MG63 (cell line): ENCODE results near the gene MED13L. TPM values are rescaled to one million over a fixed set of nuclear protein-coding genes. Genes with fewer than 3 reads are reported as not detected.

Source experiments
- DNase-seq: peaks from one replicate; pipeline ENCODE4 v3.0.0-alpha.2; 2020
- H3K27me3 ChIP-seq: fragments of 250-450 bp; sonication (Bioruptor Pico); 2 replicates; pipeline ENCODE4 v1.5.1; 2020; ENCODE audit warnings: mild to moderate bottlenecking, moderate library complexity
- H3K36me3 ChIP-seq: fragments of 250-450 bp; sonication (Bioruptor Pico); 2 replicates; pipeline ENCODE4 v1.5.1; 2020; ENCODE audit warnings: mild to moderate bottlenecking, moderate library complexity
- H3K4me3 ChIP-seq: fragments of 250-450 bp; sonication (Bioruptor Pico); 2 replicates; pipeline ENCODE4 v1.5.1; 2020; ENCODE audit warnings: mild to moderate bottlenecking, moderate library complexity
- H3K9me3 ChIP-seq: fragments of 250-450 bp; sonication (Bioruptor Pico); 2 replicates; pipeline ENCODE4 v1.5.1; 2020; ENCODE audit warnings: mild to moderate bottlenecking, moderate library complexity
- total RNA-seq: library from RNA; depleted of rRNA; stranded (reverse); fragments of >200 nt; shearing (Covaris generic); gene quantifications from 2 replicates; pipeline ENCODE4 v1.2.3, GENCODE V29; 2014; ENCODE audit warnings: low replicate concordance

Gene MED13L
- total RNA-seq, 1 experiment from 2014 or later = 16.1 TPM

DNA sequence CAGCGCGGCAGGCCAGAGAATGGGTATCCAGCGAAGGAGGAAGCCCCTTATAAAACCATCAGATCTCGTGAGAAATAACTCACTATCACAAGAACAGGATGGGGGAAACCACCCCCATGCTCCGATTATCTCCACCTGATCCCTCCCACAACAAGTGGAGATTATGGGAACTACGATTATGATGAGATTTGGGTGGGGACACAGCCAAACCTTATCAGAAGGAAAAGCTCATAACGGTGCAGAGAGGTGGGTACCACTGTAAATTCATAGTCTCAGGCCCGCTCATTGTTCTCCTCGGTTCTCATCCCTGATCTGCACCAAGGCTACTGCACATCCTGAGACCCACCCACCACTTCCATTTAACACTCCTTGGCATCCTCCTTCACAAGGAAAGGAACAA, 326.5 kb downstream of the MED13L start:
- Histone ChIP-seq H3K27me3 (no peaks in the 10 kb centered on the region), H3K4me3 (no peak overlapping the region), H3K36me3 (no peaks in the 10 kb centered on the region), H3K9me3 (no peaks in the 10 kb centered on the region)
- DNase-seq = no peak

DNA sequence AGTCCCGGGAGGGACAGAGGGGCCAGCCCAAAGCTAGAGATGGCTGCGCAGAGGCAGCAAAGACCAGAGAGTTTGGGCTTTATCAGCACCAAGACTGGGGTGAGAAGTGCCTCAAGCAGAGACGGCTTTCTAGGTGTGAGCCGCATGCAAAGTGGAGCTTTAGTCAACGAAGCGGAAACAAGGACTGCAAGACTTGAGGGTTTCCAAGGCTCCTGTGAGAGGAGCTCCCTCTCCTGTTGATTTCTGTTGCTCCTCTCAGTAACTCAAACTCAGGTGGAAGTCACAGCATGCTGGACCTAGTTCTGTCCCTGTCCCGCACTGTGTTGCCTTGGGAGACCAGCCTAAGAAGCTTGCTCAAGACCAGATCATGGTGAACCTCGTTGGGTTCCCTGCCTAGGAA, 327.8 kb downstream of the MED13L start:
- no peaks in the 10 kb centered on the region for H3K9me3 ChIP-seq
- DNase-seq = no peak
- H3K27me3 ChIP-seq = no peaks in the 10 kb centered on the region
- H3K36me3 ChIP-seq = no peaks in the 10 kb centered on the region
- H3K4me3 ChIP-seq = no peak overlapping the region

DNA sequence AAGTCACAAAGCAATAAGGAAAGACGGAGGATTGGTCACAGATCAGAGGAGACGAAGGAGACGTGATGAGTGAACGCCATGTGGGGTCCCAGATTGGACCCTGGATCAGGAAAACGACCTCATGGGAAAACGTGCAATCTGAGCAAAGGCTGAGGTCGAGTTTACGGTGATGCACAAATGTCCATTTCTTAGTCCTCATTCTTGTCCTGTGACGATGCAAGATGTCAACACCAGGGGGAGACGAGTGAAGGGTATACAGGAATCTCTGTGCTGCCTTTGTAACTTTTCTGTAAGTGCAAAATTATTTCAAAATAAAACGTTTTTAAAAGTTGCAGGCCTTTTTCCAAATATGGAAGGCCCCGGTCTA, 329.8 kb downstream of the MED13L start:
- Histone ChIP-seq H3K9me3 (no peaks in the 10 kb centered on the region), H3K4me3 (no peak overlapping the region), H3K27me3 (no peaks in the 10 kb centered on the region), H3K36me3 (no peaks in the 10 kb centered on the region)
- DNase-seq = no peak

DNA sequence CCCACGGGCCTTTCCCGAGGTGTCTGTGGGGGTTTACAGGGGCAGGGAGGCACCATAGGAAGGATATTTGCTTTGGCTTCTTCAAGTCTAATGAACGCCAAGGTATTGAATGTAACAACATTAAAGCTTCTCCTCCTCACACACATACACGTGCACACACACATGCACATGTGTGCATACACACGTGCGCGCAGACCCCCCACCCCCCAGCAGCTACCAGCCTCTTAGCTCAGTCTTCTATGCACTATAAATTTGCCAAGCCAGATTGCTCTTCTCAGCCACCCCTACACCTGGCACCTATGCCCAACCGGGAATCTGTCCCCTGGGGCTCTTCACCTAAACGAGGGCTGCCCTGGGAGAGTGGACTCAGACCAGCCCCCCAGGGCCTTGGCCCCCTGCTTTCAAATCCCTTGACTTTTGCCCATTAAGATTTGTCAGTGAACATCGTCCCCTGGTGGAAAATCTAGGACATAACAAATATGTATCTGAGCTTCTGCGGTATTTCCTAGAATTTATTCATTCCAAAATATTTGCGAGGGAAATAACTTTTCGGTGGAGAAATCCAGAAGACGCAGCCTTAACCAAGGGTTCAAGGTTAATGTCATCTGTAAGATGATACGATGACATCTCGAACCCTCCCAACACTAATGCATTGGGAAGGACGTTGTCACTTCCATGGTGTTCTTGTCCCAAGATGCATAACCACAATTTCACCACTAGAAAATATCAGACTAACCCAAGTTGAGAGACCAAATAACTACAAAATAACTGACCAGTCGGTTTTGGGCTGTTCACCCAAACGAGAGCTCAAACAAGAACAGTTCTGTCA, 330.4 kb downstream of the MED13L start:
- no peaks in the 10 kb centered on the region for H3K9me3 ChIP-seq
- DNase-seq = no peak

DNA sequence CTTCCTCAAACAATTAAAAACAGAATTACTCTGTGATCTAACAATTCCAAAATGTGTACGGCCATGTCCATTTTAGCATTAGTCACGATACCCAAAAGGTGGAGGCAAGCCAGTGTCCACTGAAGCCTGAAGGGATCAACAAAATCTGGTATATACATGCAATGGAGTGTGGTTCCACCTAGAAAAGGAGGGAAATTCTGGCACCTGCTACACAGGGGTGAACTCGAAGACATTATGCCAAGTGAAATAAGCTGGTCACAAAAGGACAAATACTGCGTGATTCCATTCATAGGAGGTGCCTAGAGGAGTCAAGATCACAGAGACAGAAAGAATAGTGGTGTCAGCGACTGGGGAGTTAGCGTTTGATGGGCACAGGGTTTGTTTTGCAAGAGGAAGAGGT, 331.4 kb downstream of the MED13L start:
- Histone ChIP-seq H3K4me3 (no peak overlapping the region), H3K27me3 (no peaks in the 10 kb centered on the region), H3K36me3 (no peaks in the 10 kb centered on the region), H3K9me3 (no peaks in the 10 kb centered on the region)
- DNase-seq = no peak

More for the DNA sequence above, 330.4 kb downstream of the MED13L start:
- no peaks in the 10 kb centered on the region for H3K36me3 ChIP-seq
- H3K27me3 ChIP-seq = no peaks in the 10 kb centered on the region
- H3K4me3 ChIP-seq = no peak overlapping the region

DNA sequence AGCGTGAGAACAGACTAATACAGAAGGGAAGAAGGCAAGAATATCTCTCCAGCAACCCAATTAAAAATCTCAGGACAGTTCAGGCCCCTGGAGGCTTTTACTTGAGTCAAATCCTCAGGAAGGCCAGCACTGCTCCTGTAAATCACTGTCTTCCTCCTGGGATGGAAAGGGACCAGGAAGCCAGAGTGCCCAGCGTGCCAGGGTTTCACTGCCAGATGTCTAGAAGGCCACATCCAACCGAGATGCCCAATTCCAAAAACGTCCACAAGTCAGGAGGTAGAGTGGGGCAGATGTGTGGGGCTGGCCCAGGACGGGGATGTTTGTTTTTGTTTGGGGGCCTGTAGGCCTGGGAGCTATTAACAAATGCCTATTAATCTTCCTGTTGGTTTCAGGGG, 332.0 kb downstream of the MED13L start:
- no peak for DNase-seq

DNA sequence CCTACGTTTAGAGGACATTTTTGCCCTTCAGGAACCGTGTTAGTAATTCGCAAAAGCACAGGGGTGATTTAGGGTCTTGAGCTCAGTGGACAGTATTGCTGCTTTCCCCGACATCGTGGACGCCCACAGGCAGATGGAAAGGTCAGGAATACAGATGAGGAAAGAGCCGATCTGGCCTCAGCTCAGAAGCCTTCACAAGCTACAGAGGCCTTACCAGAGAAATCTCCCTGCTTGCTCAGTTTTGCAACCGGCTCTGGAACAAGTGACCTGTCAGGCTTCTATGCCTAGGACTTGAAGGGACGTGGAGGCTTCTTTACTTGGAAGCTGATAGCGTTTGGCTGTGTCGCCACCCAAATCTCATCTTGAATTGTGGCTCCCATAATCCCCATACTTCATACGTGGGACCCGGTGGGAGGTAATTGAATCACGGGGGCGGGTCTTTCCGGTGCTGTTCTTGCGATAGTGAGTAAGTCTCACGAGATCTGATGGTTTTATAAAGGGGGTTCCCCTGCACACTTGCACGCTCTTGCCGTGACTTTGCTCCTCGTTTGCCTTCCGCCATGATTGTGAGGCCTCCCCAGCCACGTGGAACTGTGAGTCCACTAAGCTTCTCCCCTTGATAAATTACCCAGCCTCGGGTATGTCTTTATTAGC, 332.5 kb downstream of the MED13L start:
- DNase-seq = no peak
- Histone ChIP-seq H3K27me3 (no peaks in the 10 kb centered on the region), H3K4me3 (no peak overlapping the region), H3K36me3 (no peaks in the 10 kb centered on the region), H3K9me3 (no peaks in the 10 kb centered on the region)

More for the DNA sequence above, 332.0 kb downstream of the MED13L start:
- Histone ChIP-seq H3K9me3 (no peaks in the 10 kb centered on the region), H3K27me3 (no peaks in the 10 kb centered on the region), H3K36me3 (no peaks in the 10 kb centered on the region), H3K4me3 (no peak overlapping the region)

DNA sequence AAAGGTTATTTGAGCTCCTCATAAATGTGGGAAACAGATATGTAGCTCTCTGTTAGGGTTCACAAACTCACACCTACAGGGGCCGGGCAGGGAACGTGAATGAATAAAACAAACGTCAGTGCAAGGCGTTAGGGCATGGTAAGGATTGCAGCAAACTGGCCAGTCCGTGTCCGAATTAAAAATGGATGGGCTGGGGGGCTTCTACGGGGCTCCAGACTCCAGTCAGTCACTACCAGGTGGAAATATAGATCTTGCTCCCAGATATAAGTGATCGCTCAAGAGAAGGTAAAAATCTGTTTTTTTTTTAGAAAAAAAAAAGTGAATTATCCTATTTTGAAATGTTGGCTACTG, 333.1 kb downstream of the MED13L start:
- DNase-seq = no peak
- Histone ChIP-seq H3K36me3 (no peaks in the 10 kb centered on the region), H3K9me3 (no peaks in the 10 kb centered on the region; the same call in 1 of the 2 replicates), H3K4me3 (no peak overlapping the region), H3K27me3 (no peaks in the 10 kb centered on the region)

DNA sequence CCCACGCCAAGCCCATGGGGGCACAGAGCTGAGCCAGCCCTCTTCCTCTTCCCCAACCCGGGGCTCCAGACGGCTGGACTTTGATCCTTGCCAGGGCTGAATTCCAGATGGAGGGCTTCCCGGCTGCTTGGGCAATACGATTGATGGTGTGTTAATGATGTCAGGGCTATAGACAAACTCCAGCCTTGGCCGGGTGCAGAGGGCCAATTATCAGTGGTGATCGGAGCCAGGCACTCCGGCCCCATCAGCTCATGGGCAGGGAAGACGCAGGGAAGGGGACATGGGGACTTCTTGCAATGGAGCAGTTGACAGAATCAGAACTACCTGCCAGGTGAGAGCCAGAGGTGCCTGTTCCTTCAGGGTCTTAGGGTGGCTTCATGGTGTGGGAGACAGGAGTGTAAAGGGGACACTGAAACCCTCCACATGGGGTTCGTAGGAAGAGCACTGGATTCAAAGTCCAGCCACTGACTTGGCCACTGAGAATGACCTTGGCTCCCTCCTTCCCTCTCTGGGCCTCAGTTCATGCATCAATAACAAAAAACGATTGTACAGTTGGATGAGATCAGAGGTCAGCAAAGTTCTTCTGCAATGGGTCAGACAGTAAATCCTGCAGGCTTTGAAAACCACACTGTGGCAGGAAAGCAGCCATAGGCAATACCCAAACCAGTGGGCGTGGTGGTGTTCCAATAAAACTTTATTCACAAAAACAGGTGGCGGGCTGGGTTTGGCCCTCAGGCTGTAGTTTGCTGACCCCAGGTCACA, 333.7 kb downstream of the MED13L start:
- Histone ChIP-seq H3K27me3 (no peaks in the 10 kb centered on the region), H3K4me3 (no peak overlapping the region), H3K36me3 (no peaks in the 10 kb centered on the region), H3K9me3 (peaks cover 1% of the 10 kb centered on the region)
- peak; percentile 83 for DNase-seq

DNA sequence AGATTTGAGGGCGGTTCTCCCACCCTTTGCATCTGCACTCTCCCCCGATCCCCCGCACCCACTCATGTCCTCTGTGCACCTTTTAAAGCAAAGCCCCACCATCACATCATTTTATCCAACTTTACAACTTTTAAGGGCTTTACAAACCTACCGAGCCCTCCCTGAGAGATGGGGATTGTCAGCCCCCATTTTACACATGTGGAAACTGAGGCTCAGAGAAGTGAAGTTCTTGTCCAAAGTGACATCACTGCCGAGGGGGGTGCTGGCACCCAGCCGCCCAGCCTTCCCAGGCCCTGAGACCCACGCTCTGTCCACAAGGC, 334.2 kb downstream of the MED13L start:
- Histone ChIP-seq H3K9me3 (peaks cover 7% of the 10 kb centered on the region), H3K4me3 (no peak overlapping the region), H3K27me3 (no peaks in the 10 kb centered on the region), H3K36me3 (no peaks in the 10 kb centered on the region)
- no peak for DNase-seq

DNA sequence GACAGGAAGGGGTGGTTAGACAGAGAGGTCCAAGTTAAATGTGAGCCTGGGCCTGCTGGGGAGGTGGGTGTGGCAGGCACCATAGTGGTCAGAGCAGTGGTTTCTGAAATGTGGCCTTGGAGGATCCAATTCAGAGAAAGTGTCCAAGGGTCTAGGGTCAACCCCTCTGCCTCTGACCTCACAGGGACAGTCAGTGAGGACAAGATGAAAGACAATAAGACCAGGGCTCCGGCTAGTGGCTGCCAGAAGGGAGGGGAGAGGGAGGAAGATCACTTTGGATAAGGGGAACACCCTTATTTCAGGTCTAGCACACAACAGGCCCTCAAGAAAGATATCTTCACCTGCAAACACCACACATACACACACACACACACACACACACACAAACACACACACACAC, 335.1 kb downstream of the MED13L start:
- H3K9me3 ChIP-seq = peaks cover 11% of the 10 kb centered on the region
- no peak overlapping the region for H3K4me3 ChIP-seq
- H3K27me3 ChIP-seq = no peaks in the 10 kb centered on the region
- no peaks in the 10 kb centered on the region for H3K36me3 ChIP-seq
- DNase-seq = no peak

DNA sequence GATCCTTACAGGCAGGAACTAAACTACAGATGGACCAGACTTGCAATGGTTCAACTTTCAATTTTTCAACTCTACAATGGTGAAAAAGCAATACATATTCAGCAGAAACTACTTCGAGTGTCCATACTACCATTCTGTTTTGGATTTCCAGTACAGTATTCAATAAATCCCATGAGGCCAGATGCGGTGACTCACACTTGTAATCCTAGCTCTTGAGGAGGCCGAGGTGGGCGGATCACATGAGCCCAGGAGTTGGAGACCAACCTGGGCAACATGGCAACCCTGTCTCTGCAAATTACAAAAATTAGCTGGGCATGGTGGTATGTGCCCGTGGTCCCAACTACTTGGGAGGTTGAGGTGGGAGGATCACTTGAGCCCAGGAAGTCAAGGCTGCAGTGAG, 336.1 kb downstream of the MED13L start:
- peaks cover 11% of the 10 kb centered on the region for H3K9me3 ChIP-seq
- H3K36me3 ChIP-seq = no peaks in the 10 kb centered on the region
- no peak overlapping the region for H3K4me3 ChIP-seq
- H3K27me3 ChIP-seq = no peaks in the 10 kb centered on the region
- DNase-seq = peak; percentile 58

DNA sequence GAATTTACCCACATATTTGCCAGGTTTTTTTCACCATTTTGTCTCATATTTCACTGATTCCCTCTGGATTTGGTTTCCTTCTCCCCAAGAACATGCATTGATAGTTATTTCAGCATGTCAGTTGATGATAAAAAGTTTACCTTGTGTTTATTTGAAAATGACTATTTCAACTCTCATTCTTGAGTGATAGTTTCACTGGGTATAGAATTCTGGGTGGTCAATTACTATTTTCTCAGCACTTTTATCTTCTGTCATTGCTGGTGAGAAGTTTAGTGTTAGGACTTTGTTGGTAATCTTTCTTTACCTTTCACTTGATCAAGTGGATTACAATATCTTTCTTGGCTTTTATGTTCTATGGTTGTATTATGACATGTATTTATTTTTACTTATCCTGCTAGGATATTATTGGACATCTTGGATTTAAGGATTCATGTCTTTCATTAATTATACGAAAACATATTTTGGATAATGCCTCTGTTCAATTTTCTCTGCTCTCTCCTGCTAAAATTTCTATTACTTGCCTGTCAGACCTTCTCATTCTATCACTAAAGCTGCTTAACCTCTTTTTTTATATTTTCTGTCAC, 338.6 kb downstream of the MED13L start:
- Histone ChIP-seq H3K27me3 (no peaks in the 10 kb centered on the region), H3K9me3 (peaks cover 11% of the 10 kb centered on the region)
- DNase-seq = no peak

DNA sequence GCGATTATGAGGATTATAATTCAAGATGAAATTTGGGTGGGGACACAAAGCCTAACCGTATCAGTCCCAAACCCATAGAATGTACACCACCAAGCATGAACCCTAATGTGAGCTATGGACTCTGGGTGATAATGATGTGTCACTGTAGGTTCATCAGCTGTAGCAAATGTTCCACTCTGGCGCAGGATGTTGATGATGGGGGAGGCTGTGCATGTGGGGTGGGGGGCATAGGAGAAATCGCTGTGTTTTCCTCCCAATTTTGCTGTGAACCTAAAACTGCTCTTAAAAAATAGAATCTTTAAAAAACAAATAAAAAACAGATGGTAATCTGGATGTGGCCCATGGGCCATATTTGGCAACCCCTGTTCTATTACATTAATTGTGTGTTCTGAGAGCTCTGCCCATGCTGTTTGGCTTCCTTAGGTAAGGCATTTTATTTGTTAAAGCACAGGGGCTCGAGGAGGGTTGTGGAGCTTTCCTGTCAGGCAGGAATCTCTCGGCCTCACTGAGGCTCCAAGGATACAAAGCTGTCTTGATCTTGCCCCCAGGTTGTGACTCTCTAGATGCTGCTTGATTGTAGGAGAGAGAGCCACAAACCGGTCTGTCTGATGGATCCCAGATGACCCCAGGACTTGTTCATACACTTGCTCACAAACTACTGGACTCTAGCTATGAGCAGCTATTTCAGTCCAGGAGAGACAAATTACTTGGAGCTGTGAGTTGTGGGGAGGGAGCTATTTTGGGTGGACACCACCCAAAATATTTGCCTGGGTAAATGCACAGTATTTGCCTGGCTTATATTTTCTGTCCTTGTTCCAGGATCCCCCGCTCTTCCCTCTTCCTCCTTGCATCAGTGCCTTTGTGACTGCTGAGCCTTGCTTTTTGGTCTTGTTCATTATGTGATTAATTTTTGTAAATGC, 340.2 kb downstream of the MED13L start:
- no peaks in the 10 kb centered on the region for H3K27me3 ChIP-seq
- H3K4me3 ChIP-seq = no peak overlapping the region
- H3K9me3 ChIP-seq = peaks cover 11% of the 10 kb centered on the region
- no peak for DNase-seq
- no peaks in the 10 kb centered on the region for H3K36me3 ChIP-seq

More for the DNA sequence above, 338.6 kb downstream of the MED13L start:
- no peaks in the 10 kb centered on the region for H3K36me3 ChIP-seq
- no peak overlapping the region for H3K4me3 ChIP-seq

DNA sequence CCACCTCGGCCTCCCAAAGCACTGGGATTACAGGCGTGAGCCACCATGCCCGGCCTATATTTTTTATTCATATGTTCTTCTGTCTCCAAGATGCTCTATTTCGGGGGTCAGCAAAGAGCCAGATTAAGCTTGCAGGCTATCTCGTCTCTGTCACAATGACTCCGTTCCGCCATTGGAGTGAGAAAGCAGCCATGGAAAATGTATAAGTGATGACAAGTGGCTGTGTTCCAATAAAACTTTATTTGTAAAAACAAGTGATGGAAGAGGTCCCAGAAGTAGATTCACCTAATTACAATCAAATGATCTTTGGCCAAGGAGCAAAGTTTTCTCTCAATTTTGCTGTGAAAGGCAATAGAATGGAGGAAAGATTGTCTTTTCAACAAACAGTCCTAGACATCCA, 342.6 kb downstream of the MED13L start:
- DNase-seq = no peak
- Histone ChIP-seq H3K27me3 (peaks cover 2% of the 10 kb centered on the region; the same call in 1 of the 2 replicates), H3K9me3 (peaks cover 11% of the 10 kb centered on the region), H3K36me3 (no peaks in the 10 kb centered on the region), H3K4me3 (no peak overlapping the region)

DNA sequence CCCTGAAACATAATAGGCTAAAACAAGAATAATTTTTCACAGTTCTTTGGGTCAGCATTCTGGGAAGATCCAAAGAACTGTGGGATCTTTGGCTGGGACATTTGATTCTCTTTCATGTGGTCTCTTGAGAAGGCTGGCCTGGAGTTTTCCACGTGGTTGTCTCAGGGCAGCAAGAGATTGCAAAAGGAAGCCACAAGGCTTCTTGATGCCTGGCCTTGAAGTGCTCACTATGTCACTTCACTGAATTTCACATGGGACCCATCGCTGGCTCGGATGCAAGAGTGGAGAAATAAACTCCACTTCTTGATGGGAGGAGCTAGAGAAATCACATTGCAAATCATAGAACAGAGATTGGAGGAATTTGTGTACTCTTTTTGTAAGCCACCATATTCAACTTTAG, 343.4 kb downstream of the MED13L start:
- H3K36me3 ChIP-seq = no peaks in the 10 kb centered on the region
- H3K27me3 ChIP-seq = peaks cover 3% of the 10 kb centered on the region; the same call in 1 of the 2 replicates
- peaks cover 11% of the 10 kb centered on the region for H3K9me3 ChIP-seq
- DNase-seq = no peak
- no peak overlapping the region for H3K4me3 ChIP-seq
